Activated CD8-positive, alpha-beta T cell treated with anti-CD3 and anti-CD28 coated beads for 36 hours (primary cell): ENCODE measurements around the gene ANKRD61. TPM values are rescaled to one million over a fixed set of nuclear protein-coding genes. Genes with fewer than 3 reads are reported as not detected.
"Not testable (repeated sequence)": the region's sequence is repeated elsewhere in the genome, so short reads cannot be mapped to it uniquely, and the experiment has no call there.

ENCODE experiments used
- ATAC-seq: fragments of 200-7000 bp; cut with Tn5 transposase; one replicate; pipeline ENCODE4 v1.10.0; 2021; ENCODE audit warnings: mild to moderate bottlenecking, moderate library complexity
- CTCF ChIA-PET: fragments of 350-600 bp; sonication (Branson Sonifier 250); formaldehyde crosslinking; loops from one replicate; lab custom pipeline; 2021; ENCODE audit warnings: antibody characterized with exemption; lab: Charles Lee
- POLR2A ChIA-PET: fragments of 350-600 bp; sonication (Branson Sonifier 250); formaldehyde crosslinking; loops from one replicate; lab custom pipeline; 2021; ENCODE audit warnings: antibody characterized with exemption; lab: Charles Lee
- DNase-seq: peaks from one replicate; pipeline ENCODE4 v3.0.0-alpha.2; 2020
- H3K27ac Mint-ChIP-seq: one replicate; pipeline ENCODE4 v1.8.0; 2021; ENCODE audit warnings: mild to moderate bottlenecking, mixed read lengths
- H3K27me3 Mint-ChIP-seq: one replicate; pipeline ENCODE4 v1.8.0; 2021; ENCODE audit warnings: mixed read lengths
- H3K36me3 Mint-ChIP-seq: one replicate; pipeline ENCODE4 v1.8.0; 2021; ENCODE audit warnings: low read depth, mixed read lengths
- H3K4me1 Mint-ChIP-seq: one replicate; pipeline ENCODE4 v1.8.0; 2021; ENCODE audit warnings: low read depth, mixed read lengths
- H3K4me3 Mint-ChIP-seq: one replicate; pipeline ENCODE4 v1.8.0; 2021; ENCODE audit warnings: mild to moderate bottlenecking, moderate library complexity, mixed read lengths
- H3K9me3 Mint-ChIP-seq: one replicate; pipeline ENCODE4 v1.8.0; 2021; ENCODE audit warnings: mixed read lengths
- intact Hi-C: fragments of 100-400 bp; cut with micrococcal nuclease; formaldehyde crosslinking; loops from one replicate; pipeline ENCODE4 v1.10.0; 2022
- total RNA-seq, 2 experiments: library from RNA; stranded (reverse); gene quantifications; one replicate each; pipeline ENCODE4 v1.2.3, GENCODE V29; 2021
- TF ChIP-seq, protein P1 (sequence below): fragments of 200-600 bp; IDR thresholded peaks from one replicate; pipeline ENCODE4 v1.8.0; 2022; ENCODE audit warnings: antibody characterized with exemption, mild to moderate bottlenecking

ANKRD61 gene
- total RNA-seq, 2 experiments from 2014 or later: 0.27 TPM; not detected in 1

DNA sequence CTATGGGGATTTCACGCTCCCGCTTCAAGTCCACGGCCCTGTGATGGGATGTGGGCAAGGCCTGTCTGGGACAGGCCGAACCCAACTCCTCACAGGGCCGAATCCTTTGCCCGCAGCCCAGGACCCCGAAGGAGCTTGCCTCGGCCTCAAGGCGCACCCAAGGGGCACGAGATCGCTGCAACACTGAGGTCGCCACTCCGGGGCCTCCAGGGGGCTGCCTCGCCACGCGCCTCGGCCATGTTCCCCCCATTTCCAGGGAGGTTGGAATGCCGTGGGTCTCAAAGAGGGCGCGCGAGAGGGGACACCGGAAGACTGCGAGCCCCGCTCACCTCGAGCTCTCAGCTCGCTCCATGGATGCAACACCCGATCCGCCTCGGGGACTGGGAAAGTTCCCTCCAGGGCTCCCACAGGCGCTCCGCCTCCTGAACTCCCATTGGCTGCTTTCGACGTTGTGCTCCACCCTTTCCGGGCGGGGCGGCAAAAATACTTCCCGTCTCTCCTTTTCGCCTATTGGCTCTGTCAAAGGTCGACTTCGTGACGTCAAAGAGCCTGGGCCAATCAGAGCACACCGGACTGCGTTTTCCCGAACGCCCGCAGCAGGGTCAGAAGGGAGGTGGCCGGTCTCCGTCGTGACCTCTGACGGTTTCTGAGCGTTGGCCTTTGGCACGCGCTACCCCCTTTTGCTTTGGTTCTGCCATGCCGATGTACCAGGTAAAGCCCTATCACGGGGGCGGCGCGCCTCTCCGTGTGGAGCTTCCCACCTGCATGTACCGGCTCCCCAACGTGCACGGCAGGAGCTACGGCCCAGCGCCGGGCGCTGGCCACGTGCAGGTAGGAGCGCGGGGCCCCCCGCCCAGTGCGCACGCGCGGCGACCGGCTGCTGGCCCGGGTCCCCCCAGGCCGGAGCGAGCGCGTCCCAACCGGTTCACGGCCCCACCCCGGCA lies 22.2 kb upstream of the ANKRD61 start, which contains the start of the genes AIMP2 and PMS2:
TSS of gene AIMP2 (plus strand) at position 605 of the 944 bp plus-strand sequence. CDS start at position 697, 92 bp downstream.
TSS of gene PMS2 (minus strand) at position 382 of the 944 bp plus-strand sequence. CDS start at position 352, 30 bp downstream.
- Mint-ChIP-seq H3K4me1 (peaks cover 42% of the 10 kb centered on the region), H3K9me3 (no peaks in the 10 kb centered on the region), H3K36me3 (peaks cover 31% of the 10 kb centered on the region), H3K4me3 (peak within 1 kb of the TSS; percentile 88), H3K27ac (peak within 1 kb of the TSS; percentile 91), H3K27me3 (no peaks in the 10 kb centered on the region)
- ChIA-PET POLR2A (interaction anchor here (0.6 to 1.6 kb wide), 7 partner anchors 8 to 121 kb away, joined by 3 to 7 read pairs (median 4); no protein-coding TSS in a partner anchor), CTCF (interaction anchor here (0.7 to 1.4 kb wide), 3 partner anchors 12 to 153 kb away, joined by 3 to 4 read pairs (median 3); no protein-coding TSS in a partner anchor)
- intact Hi-C loops: no loop called here
- ATAC-seq (peak; percentile 92), DNase-seq (peak; percentile 99)
- TF ChIP-seq, protein P1, sequence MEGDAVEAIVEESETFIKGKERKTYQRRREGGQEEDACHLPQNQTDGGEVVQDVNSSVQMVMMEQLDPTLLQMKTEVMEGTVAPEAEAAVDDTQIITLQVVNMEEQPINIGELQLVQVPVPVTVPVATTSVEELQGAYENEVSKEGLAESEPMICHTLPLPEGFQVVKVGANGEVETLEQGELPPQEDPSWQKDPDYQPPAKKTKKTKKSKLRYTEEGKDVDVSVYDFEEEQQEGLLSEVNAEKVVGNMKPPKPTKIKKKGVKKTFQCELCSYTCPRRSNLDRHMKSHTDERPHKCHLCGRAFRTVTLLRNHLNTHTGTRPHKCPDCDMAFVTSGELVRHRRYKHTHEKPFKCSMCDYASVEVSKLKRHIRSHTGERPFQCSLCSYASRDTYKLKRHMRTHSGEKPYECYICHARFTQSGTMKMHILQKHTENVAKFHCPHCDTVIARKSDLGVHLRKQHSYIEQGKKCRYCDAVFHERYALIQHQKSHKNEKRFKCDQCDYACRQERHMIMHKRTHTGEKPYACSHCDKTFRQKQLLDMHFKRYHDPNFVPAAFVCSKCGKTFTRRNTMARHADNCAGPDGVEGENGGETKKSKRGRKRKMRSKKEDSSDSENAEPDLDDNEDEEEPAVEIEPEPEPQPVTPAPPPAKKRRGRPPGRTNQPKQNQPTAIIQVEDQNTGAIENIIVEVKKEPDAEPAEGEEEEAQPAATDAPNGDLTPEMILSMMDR: no peak

DNA sequence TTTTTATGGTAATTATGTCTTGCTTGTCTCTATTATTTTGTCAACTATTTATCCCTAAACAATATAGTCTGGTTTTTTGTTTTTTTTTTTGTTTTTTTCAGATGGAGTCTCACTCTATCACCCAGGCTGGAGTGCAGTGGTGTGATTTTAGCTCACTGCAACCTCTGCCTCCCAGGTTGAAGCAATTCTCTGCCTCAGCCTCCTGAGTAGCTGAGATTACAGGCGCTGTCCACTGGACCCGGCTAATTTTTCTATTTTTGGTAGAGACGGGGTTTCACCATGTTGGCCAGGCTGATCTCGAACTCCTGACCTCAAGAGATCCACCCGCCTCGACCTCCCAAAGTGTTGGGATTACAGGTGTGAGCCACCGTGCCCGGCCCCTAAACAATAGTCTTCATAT lies 20.8 kb upstream of the ANKRD61 start:
- H3K9me3 Mint-ChIP-seq, H3K27me3 Mint-ChIP-seq, CTCF ChIA-PET, intact Hi-C loops, DNase-seq, ATAC-seq: not testable (repeated sequence)
- H3K36me3 Mint-ChIP-seq: peaks cover 34% of the 10 kb centered on the region
- H3K4me3 Mint-ChIP-seq: peak overlapping the region; percentile 88
- peak overlapping the region; percentile 89 for H3K27ac Mint-ChIP-seq
- H3K4me1 Mint-ChIP-seq: peaks cover 46% of the 10 kb centered on the region
- POLR2A ChIA-PET: interaction anchor here (1.1 to 1.5 kb wide), 3 partner anchors 10 to 74 kb away, joined by 3 to 7 read pairs (median 4); no protein-coding TSS in a partner anchor

DNA sequence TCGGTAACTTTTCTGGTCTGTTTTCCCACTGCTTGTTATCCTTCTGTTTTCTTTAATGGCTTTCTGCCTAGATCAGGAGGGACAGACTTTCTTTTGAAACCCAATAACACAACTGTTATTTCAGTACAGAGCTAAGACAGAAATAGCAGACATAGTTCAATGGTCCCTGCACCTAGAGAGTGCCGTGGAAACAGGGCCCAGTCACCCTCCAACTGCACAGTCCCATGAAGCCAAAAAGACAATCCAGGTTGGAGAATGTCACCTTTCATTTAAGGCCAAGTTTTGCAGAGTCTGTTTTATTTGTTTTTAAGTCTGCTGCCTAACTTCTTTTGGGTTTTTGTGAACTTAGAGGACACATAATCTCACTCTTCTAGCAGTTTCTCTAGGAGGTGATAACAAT lies 19.6 kb upstream of the ANKRD61 start:
- intact Hi-C loops: no loop called here
- TF ChIP-seq, protein P1: no peak
- H3K36me3 Mint-ChIP-seq: peaks cover 40% of the 10 kb centered on the region
- peak overlapping the region; percentile 70 for H3K27ac Mint-ChIP-seq
- peak overlapping the region; percentile 88 for H3K4me3 Mint-ChIP-seq
- no peak for ATAC-seq
- H3K27me3 Mint-ChIP-seq: no peaks in the 10 kb centered on the region
- H3K9me3 Mint-ChIP-seq: no peaks in the 10 kb centered on the region
- ChIA-PET POLR2A (no interaction called here), CTCF (no interaction called here)
- DNase-seq: no peak
- peaks cover 49% of the 10 kb centered on the region for H3K4me1 Mint-ChIP-seq

DNA sequence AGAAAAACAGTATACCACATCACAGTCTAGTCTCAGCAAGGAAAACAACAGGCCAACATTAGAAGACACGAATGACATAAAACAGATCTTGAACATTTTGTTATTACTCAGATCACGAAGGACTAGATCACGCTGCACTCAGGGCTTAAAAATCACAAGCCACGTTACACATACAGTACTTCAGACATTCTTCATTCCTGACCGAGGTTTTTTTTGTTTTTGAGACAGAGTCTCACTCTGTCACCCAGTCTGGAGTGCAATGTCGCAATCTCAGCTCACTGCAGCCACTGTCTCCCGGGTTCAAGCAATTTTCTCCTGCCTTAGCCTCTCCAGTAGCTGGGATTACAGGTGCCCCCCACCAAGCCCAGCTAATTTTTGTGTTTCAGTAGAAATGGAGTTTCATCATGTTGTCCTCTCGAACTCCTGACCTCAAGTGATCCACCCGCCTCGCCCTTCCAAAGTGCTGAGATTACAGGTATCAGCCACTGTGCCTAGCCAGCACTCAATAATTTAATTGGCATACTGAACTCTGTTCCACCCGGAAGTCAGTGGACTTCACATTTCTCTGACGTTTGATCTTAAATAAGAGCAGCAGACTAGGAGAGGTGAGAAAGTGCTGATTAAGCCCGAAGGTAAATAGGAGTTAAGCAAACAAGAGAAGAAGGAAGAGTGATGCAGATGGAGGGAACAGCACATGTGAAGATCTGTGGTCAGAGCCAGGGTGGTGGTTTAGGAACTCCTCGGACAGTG lies 18.6 kb upstream of the ANKRD61 start:
- TF ChIP-seq, protein P1: no peak
- Mint-ChIP-seq H3K27me3 (no peaks in the 10 kb centered on the region), H3K27ac (peak overlapping the region; percentile 70), H3K9me3 (no peaks in the 10 kb centered on the region), H3K36me3 (peaks cover 45% of the 10 kb centered on the region), H3K4me1 (peaks cover 44% of the 10 kb centered on the region), H3K4me3 (no peak overlapping the region)
- CTCF ChIA-PET: interaction anchor here (0.6 kb wide), 1 partner anchor 418 kb away, joined by 3 read pairs; no protein-coding TSS in a partner anchor
- intact Hi-C loops: no loop called here
- DNase-seq: no peak
- POLR2A ChIA-PET: no interaction called here
- ATAC-seq: no peak
